Panc1 (cell line): ENCODE data around the gene SLC66A2. TPM values are rescaled to one million over a fixed set of nuclear protein-coding genes. Genes with fewer than 3 reads are reported as not detected.

Source experiments
- ATAC-seq: fragments of 200-7000 bp; cut with Tn5 transposase; 2 replicates; pipeline ENCODE4 v1.9.1; 2020; ENCODE audit warnings: mild to moderate bottlenecking, moderate library complexity
- BruUV-seq: library from RNA; stranded (reverse); fragments of 400-500 nt; replicated peaks from 2 replicates; lab custom pipeline; 2021; lab: Mats Ljungman, UMichigan
- CTCF ChIA-PET: fragments of 300-600 bp; sonication (Branson Sonifier 250); formaldehyde crosslinking; loops from one replicate; lab custom pipeline; 2022; ENCODE audit warnings: antibody characterized with exemption; lab: Charles Lee
- POLR2A ChIA-PET: fragments of 300-600 bp; sonication (Branson Sonifier 250); formaldehyde crosslinking; loops from one replicate; lab custom pipeline; 2022; ENCODE audit warnings: antibody characterized with exemption; lab: Charles Lee
- DNase-seq: peaks from one replicate; pipeline ENCODE4 v3.0.0-alpha.2; 2010; ENCODE audit warnings: low read depth, low spot score
- H3K27ac ChIP-seq: 2 replicates; pipeline ENCODE4 v1.5.1; 2011; ENCODE audit warnings: mild to moderate bottlenecking, low read length, inconsistent platforms
- H3K27me3 ChIP-seq: fragments of 200-500 bp; sonication (Bioruptor generic); 2 replicates; pipeline ENCODE4 v1.6.0; 2014; ENCODE audit warnings: low read length, inconsistent platforms; ENCODE audit not compliant: control insufficient read depth, insufficient read depth
- H3K36me3 ChIP-seq: fragments of 200-500 bp; sonication (Bioruptor generic); 2 replicates; pipeline ENCODE4 v1.5.1; 2014; ENCODE audit warnings: inconsistent platforms, mild to moderate bottlenecking, low read length, moderate library complexity; ENCODE audit not compliant: control insufficient read depth, insufficient read depth
- H3K4me1 ChIP-seq: 2 replicates; pipeline ENCODE4 v1.5.1; 2011; ENCODE audit warnings: inconsistent platforms, mild to moderate bottlenecking, low read length, moderate library complexity; ENCODE audit not compliant: control insufficient read depth, insufficient read depth
- H3K4me3 ChIP-seq, 2 experiments: 2 replicates each; pipeline ENCODE4 v1.5.1; 2011 to 2012; ENCODE audit warnings: low read depth in 2 of 2, low read length in 2 of 2, mild to moderate bottlenecking in 2 of 2, inconsistent platforms in 1 of 2, moderate library complexity in 1 of 2
- H3K9me3 ChIP-seq: fragments of 200-500 bp; sonication (Bioruptor generic); 2 replicates; pipeline ENCODE4 v1.5.1; 2014; ENCODE audit warnings: low read depth, mild to moderate bottlenecking, inconsistent platforms, low read length, moderate library complexity; ENCODE audit not compliant: control insufficient read depth, insufficient read depth
- CTCF ChIP-seq: fragments of 450-650 bp; IDR thresholded peaks from 2 replicates; pipeline ENCODE4 v1.5.1; 2017; ENCODE audit warnings: mild to moderate bottlenecking
- POLR2AphosphoS5 ChIP-seq: IDR thresholded peaks from 2 replicates; pipeline ENCODE4 v1.6.1; 2012; ENCODE audit warnings: mild to moderate bottlenecking, low read depth, low read length, moderate library complexity
- REST ChIP-seq, 2 experiments: IDR thresholded peaks; 2 replicates each; pipeline ENCODE4 v1.6.1; 2011 to 2012; ENCODE audit warnings: low read depth in 2 of 2, control low read depth in 1 of 2, low read length in 1 of 2, mild to moderate bottlenecking in 1 of 2, moderate library complexity in 1 of 2; ENCODE audit not compliant: insufficient read depth in 1 of 2
- SIN3A ChIP-seq: IDR thresholded peaks from 2 replicates; pipeline ENCODE4 v1.6.1; 2012; ENCODE audit warnings: low read depth, mild to moderate bottlenecking, low read length, moderate library complexity, borderline replicate concordance; ENCODE audit not compliant: insufficient read depth
- TCF7L2 ChIP-seq: IDR thresholded peaks from 2 replicates; pipeline ENCODE4 v1.6.1; 2011; ENCODE audit warnings: mild to moderate bottlenecking, low read depth, low read length, inconsistent platforms
- in situ Hi-C: cut with HindIII; loops from 2 replicates; pipeline ENCODE4 v1.10.0; 2016; ENCODE audit warnings: low sequenced_read_pairs, low pct_unique_long_range_greater_than_20kb
- intact Hi-C: fragments of 100-400 bp; cut with micrococcal nuclease; formaldehyde crosslinking; loops from one replicate; pipeline ENCODE4 v1.10.0; 2022; ENCODE audit not compliant: unreplicated experiment
- total RNA-seq: library from RNA; stranded (reverse); gene quantifications from one replicate; pipeline ENCODE4 v1.2.1, GENCODE V29; 2021; ENCODE audit not compliant: unreplicated experiment

Gene SLC66A2
- total RNA-seq, 1 experiment from 2014 or later, result 92.5 TPM

- no peak for TF ChIP-seq CTCF
- Histone ChIP-seq H3K27me3 (no peaks in the 10 kb centered on the region), H3K4me1 (no peaks in the 10 kb centered on the region), H3K27ac (no peak overlapping the region), H3K4me3 (no peak overlapping the region), H3K9me3 (peaks cover 17% of the 10 kb centered on the region), H3K36me3 (no peaks in the 10 kb centered on the region)
- CTCF ChIA-PET, result no interaction called here
- ATAC-seq (no peak), DNase-seq (no peak)
- POLR2A ChIA-PET, result no interaction called here
- in situ Hi-C loops (no loop called here), intact Hi-C loops (no loop called here)
- no TSS peak for BruUV-seq
Measured at GRCh38 chr18:79902075-79902474, 49.4 kb downstream of the SLC66A2 start.

GRCh38 chr18:79901665-79902064 lies 49.8 kb downstream of the SLC66A2 start:
- ATAC-seq (no peak), DNase-seq (no peak)
- CTCF ChIA-PET, result no interaction called here
- Histone ChIP-seq H3K27ac (no peak overlapping the region), H3K36me3 (no peaks in the 10 kb centered on the region), H3K4me1 (no peaks in the 10 kb centered on the region), H3K27me3 (no peaks in the 10 kb centered on the region), H3K9me3 (peaks cover 21% of the 10 kb centered on the region), H3K4me3 (no peak overlapping the region)
- intact Hi-C loops, result no loop called here
- POLR2A ChIA-PET, result no interaction called here
- TF ChIP-seq SIN3A, result no peak
- TF ChIP-seq POLR2AphosphoS5, result no peak
- TF ChIP-seq REST (IDR thresholded peaks at IDR 0.05; ENCODE audit: insufficient read depth in 1 of 2, low read depth in 2 of 2, low read length in 1 of 2), result no peak
- no peak for TF ChIP-seq CTCF
- TF ChIP-seq TCF7L2, result no peak
- BruUV-seq, result no TSS peak
- in situ Hi-C loops, result no loop called here
